Glutamatergic neuron (in vitro differentiated cells): ENCODE measurements around the gene TSGA10IP. TPM values are rescaled to one million over a fixed set of nuclear protein-coding genes. Genes with fewer than 3 reads are reported as not detected.
A peak's percentile ranks its signal among the peaks of the same experiment; 100 is the strongest.

Source experiments
- DNase-seq: peaks from one replicate; pipeline ENCODE4 v3.0.0; 2022
- H3K27ac Mint-ChIP-seq: one replicate; pipeline ENCODE4 v1.8.0; 2020; ENCODE audit warnings: mild to moderate bottlenecking, mixed read lengths, inconsistent platforms; ENCODE audit not compliant: unreplicated experiment
- H3K27me3 Mint-ChIP-seq: one replicate; pipeline ENCODE4 v1.8.0; 2020; ENCODE audit warnings: mild to moderate bottlenecking, moderate library complexity, mixed read lengths, inconsistent platforms; ENCODE audit not compliant: unreplicated experiment
- H3K36me3 Mint-ChIP-seq: one replicate; pipeline ENCODE4 v1.8.0; 2020; ENCODE audit warnings: mild to moderate bottlenecking, mixed read lengths, inconsistent platforms; ENCODE audit not compliant: unreplicated experiment
- H3K4me1 Mint-ChIP-seq: one replicate; pipeline ENCODE4 v1.8.0; 2020; ENCODE audit warnings: mild to moderate bottlenecking, low read depth, mixed read lengths, inconsistent platforms; ENCODE audit not compliant: unreplicated experiment
- H3K4me3 Mint-ChIP-seq: one replicate; pipeline ENCODE4 v1.8.0; 2020; ENCODE audit warnings: mild to moderate bottlenecking, mixed read lengths, inconsistent platforms; ENCODE audit not compliant: unreplicated experiment
- H3K9me3 Mint-ChIP-seq: one replicate; pipeline ENCODE4 v1.8.0; 2020; ENCODE audit warnings: mild to moderate bottlenecking, moderate library complexity, mixed read lengths, inconsistent platforms; ENCODE audit not compliant: unreplicated experiment
- CTCF ChIP-seq: fragments of 200-600 bp; sonication (generic); IDR thresholded peaks from one replicate; pipeline ENCODE4 v1.5.0; 2021; ENCODE audit not compliant: partially characterized antibody, unreplicated experiment
- total RNA-seq: library from RNA; stranded (reverse); fragmentation: NEBNext Ultra II Directional; extraction: Animal tissue kit (Norgen Biotek cat#: 25700); gene quantifications from one replicate; pipeline ENCODE4 v1.2.1, GENCODE V29; 2021; ENCODE audit not compliant: unreplicated experiment

TSGA10IP gene
- total RNA-seq, 1 donor from 2014 or later: not detected

- H3K36me3 Mint-ChIP-seq: no peaks in the 10 kb centered on the region
- H3K27me3 Mint-ChIP-seq: peaks cover 7% of the 10 kb centered on the region
- TF ChIP-seq CTCF: no peak
- peaks cover 8% of the 10 kb centered on the region for H3K9me3 Mint-ChIP-seq
- H3K4me1 Mint-ChIP-seq: peaks cover 8% of the 10 kb centered on the region
- H3K4me3 Mint-ChIP-seq: no peak overlapping the region
- no peak for DNase-seq
- H3K27ac Mint-ChIP-seq: no peak overlapping the region
These were observed 28.3 kb downstream of the TSGA10IP start for GRCh38 chr11:65973439-65974110.

- Mint-ChIP-seq H3K4me1 (peaks cover 6% of the 10 kb centered on the region), H3K27me3 (peaks cover 2% of the 10 kb centered on the region), H3K9me3 (peaks cover 3% of the 10 kb centered on the region), H3K4me3 (peak overlapping the region; percentile 12), H3K36me3 (no peaks in the 10 kb centered on the region), H3K27ac (peak overlapping the region; percentile 86)
- no peak for TF ChIP-seq CTCF
- no peak for DNase-seq
These were observed 30.5 kb downstream of the TSGA10IP start for GRCh38 chr11:65975771-65976170.

- Mint-ChIP-seq H3K36me3 (no peaks in the 10 kb centered on the region), H3K4me3 (peak overlapping the region; percentile 12)
These were observed 31.2 kb downstream of the TSGA10IP start for GRCh38 chr11:65976216-65977176.

GRCh38 chr11:65977621-65978390 lies 32.5 kb downstream of the TSGA10IP start:
- H3K36me3 Mint-ChIP-seq: no peaks in the 10 kb centered on the region
- no peak overlapping the region for H3K4me3 Mint-ChIP-seq
- no peak overlapping the region for H3K27ac Mint-ChIP-seq
- TF ChIP-seq CTCF: no peak
- H3K4me1 Mint-ChIP-seq: peaks cover 6% of the 10 kb centered on the region
- no peak for DNase-seq
- H3K27me3 Mint-ChIP-seq: peaks cover 2% of the 10 kb centered on the region
- peaks cover 3% of the 10 kb centered on the region for H3K9me3 Mint-ChIP-seq

More at GRCh38 chr11:65976216-65977176, 31.2 kb downstream of the TSGA10IP start:
- Mint-ChIP-seq H3K27me3 (peaks cover 2% of the 10 kb centered on the region), H3K9me3 (peaks cover 3% of the 10 kb centered on the region), H3K4me1 (peaks cover 6% of the 10 kb centered on the region), H3K27ac (peak overlapping the region; percentile 86)
- no peak for DNase-seq
- no peak for TF ChIP-seq CTCF
